Measurements from ENCODE around the gene PRIMA1. TPM values are rescaled to one million over a fixed set of nuclear protein-coding genes. Genes with fewer than 3 reads are reported as not detected.

The PRIMA1 gene
- total RNA-seq (2022; extraction: Qiagen RNA extraction; ENCODE audit: low read depth): 0.13 to 0.43 TPM (median 0.39 TPM) in 5 replicates

GRCh38 chr14:93788293-93788542 is at the start of gene PRIMA1:
PRIMA1 (minus strand) TSS chr14:93788485; CDS start chr14:93787718, 767 bp downstream.

Other genes starting within 250 kb of the PRIMA1 start
- gene FAM181A, start 138.9 kb upstream of the PRIMA1 start, total RNA-seq (2022; extraction: Qiagen RNA extraction; ENCODE audit: low read depth): not detected in 5 replicates
- 0.60 to 2.0 TPM (median 1.0 TPM) in 5 replicates for gene ASB2, start 188.1 kb upstream of the PRIMA1 start, total RNA-seq (2022; extraction: Qiagen RNA extraction; ENCODE audit: low read depth)
- not detected in 5 replicates for gene CCDC197, start 208.8 kb upstream of the PRIMA1 start, total RNA-seq (2022; extraction: Qiagen RNA extraction; ENCODE audit: low read depth)
- gene OTUB2, start 237.9 kb upstream of the PRIMA1 start, total RNA-seq (2022; extraction: Qiagen RNA extraction; ENCODE audit: low read depth): 3.1 to 4.8 TPM (median 3.8 TPM) in 5 replicates

Measured in A549 treated with ZK216348 at 1 μM for 4 hours (cell line).